ENCODE measurements around the gene EFCAB13. TPM values are rescaled to one million over a fixed set of nuclear protein-coding genes. Genes with fewer than 3 reads are reported as not detected.
"Not testable (repeated sequence)": the region's sequence is repeated elsewhere in the genome, so short reads cannot be mapped to it uniquely, and the experiment has no call there.

The EFCAB13 gene
- total RNA-seq, 1 donor from 2014 or later = 2.7 TPM

DNA sequence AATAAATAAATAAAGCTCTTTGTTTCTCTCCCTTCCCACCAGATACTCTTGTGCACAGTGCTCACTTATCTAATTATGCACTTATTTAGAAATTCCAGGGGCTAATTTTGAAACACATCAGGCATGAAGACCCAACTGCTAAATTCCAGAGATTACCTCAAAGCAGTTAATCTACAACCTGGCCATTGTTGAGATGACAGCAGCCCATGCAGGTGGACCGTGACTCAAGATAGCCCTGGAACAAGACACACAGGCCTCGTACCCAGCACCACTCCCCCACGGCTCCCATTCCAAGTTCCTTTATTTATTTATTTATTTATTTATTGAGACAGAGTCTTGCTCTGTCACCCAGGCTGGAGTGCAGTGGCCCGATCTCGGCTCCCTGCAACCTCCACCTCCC lies 147.1 kb downstream of the EFCAB13 start:
- H3K36me3 ChIP-seq = peaks cover 3% of the 10 kb centered on the region
- H3K9ac ChIP-seq = no peak overlapping the region
- DNase-seq (ENCODE audit: low spot score) = no peak
- H3K27ac ChIP-seq = no peak overlapping the region
- no peak overlapping the region for H3K4me3 ChIP-seq
- H3K4me2 ChIP-seq = no peak overlapping the region
- peaks cover 9% of the 10 kb centered on the region for H3K36me3 Mint-ChIP-seq
- no peaks in the 10 kb centered on the region for H3K27me3 Mint-ChIP-seq (ENCODE audit: insufficient read depth, low read depth)
- TF ChIP-seq EZH2 (IDR thresholded peaks at IDR 0.05) = no peak
- TF ChIP-seq, protein P1, sequence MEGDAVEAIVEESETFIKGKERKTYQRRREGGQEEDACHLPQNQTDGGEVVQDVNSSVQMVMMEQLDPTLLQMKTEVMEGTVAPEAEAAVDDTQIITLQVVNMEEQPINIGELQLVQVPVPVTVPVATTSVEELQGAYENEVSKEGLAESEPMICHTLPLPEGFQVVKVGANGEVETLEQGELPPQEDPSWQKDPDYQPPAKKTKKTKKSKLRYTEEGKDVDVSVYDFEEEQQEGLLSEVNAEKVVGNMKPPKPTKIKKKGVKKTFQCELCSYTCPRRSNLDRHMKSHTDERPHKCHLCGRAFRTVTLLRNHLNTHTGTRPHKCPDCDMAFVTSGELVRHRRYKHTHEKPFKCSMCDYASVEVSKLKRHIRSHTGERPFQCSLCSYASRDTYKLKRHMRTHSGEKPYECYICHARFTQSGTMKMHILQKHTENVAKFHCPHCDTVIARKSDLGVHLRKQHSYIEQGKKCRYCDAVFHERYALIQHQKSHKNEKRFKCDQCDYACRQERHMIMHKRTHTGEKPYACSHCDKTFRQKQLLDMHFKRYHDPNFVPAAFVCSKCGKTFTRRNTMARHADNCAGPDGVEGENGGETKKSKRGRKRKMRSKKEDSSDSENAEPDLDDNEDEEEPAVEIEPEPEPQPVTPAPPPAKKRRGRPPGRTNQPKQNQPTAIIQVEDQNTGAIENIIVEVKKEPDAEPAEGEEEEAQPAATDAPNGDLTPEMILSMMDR (IDR thresholded peaks at IDR 0.05) = no peak
- TF ChIP-seq EZH2phosphoT487 (IDR thresholded peaks at IDR 0.05) = no peak
- H3K27me3 ChIP-seq = no peaks in the 10 kb centered on the region
- H3K4me1 Mint-ChIP-seq = no peaks in the 10 kb centered on the region
- no peak overlapping the region for H2AFZ ChIP-seq (replicated peaks)
- H3F3A ChIP-seq (ENCODE audit: low read depth) = peaks cover 3% of the 10 kb centered on the region
- no peaks in the 10 kb centered on the region for H3K9me3 ChIP-seq (ENCODE audit: low read depth)
- no peaks in the 10 kb centered on the region for H4K20me1 ChIP-seq (ENCODE audit: low read depth)
- H3K4me3 Mint-ChIP-seq = no peak overlapping the region
- no peaks in the 10 kb centered on the region for H3K4me1 ChIP-seq
- no peak overlapping the region for H3K27ac Mint-ChIP-seq
- H3K9me3 Mint-ChIP-seq = no peaks in the 10 kb centered on the region
- H3K79me2 ChIP-seq (ENCODE audit: low read depth) = no peaks in the 10 kb centered on the region

DNA sequence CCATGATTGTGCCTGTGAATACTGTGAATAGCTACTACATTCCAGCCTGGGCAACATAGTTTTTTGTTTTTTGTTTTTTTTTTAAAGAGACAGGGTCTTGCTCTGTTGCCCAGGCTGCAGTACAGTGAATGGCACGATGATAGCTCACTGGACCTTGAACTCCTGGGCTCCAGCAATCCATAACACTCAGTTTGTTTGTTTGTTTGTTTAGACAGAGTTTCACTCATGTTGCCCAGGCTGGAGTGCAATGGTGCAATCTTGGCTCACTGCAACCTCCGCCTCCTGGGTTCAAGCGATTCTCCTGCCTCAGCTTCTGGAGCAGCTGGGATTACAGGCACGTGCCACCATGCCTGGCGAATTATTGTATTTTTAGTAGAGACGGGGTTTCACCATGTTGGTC lies 148.3 kb downstream of the EFCAB13 start:
- H4K20me1 ChIP-seq (ENCODE audit: low read depth); H3K9me3 ChIP-seq (ENCODE audit: low read depth); H3F3A ChIP-seq (ENCODE audit: low read depth); H3K9ac ChIP-seq; H3K36me3 ChIP-seq; H3K27ac ChIP-seq; H2AFZ ChIP-seq (replicated peaks); H3K4me1 ChIP-seq; H3K79me2 ChIP-seq (ENCODE audit: low read depth); H3K4me2 ChIP-seq; H3K27me3 ChIP-seq; H3K9me3 Mint-ChIP-seq; H3K27me3 Mint-ChIP-seq (ENCODE audit: insufficient read depth, low read depth); H3K27ac Mint-ChIP-seq; H3K4me3 Mint-ChIP-seq; H3K4me1 Mint-ChIP-seq; H3K4me3 ChIP-seq; DNase-seq (ENCODE audit: low spot score); H3K36me3 Mint-ChIP-seq: not testable (repeated sequence)

Other genes with a start within 250 kb of the EFCAB13 start
- 104 and 167 TPM in 2 replicates for gene CDC27, start 134.7 kb upstream of the EFCAB13 start, total RNA-seq (ENCODE audit: low replicate concordance)
- gene MYL4, start 114.6 kb upstream of the EFCAB13 start, total RNA-seq (ENCODE audit: low replicate concordance) = 0.37 and 0.93 TPM in 2 replicates
- gene ITGB3, start 70.1 kb upstream of the EFCAB13 start, total RNA-seq (ENCODE audit: low replicate concordance) = 0.47 TPM in 1 of 2 replicates, not detected in the other
- gene NPEPPS, start 207.2 kb downstream of the EFCAB13 start, total RNA-seq (ENCODE audit: low replicate concordance) = 92.5 and 121 TPM in 2 replicates

All from neural progenitor cell (in vitro differentiated cells).